GM18909 (cell line): Measurements from ENCODE around the gene ZNF213.

ENCODE experiments used
- ATAC-seq: cut with Tn5 transposase; IDR thresholded peaks from one replicate; pipeline ENCODE4 v1.9.1; 2021; ENCODE audit warnings: mild to moderate bottlenecking; ENCODE audit not compliant: unreplicated experiment, poor library complexity

ZNF213 gene

DNA sequence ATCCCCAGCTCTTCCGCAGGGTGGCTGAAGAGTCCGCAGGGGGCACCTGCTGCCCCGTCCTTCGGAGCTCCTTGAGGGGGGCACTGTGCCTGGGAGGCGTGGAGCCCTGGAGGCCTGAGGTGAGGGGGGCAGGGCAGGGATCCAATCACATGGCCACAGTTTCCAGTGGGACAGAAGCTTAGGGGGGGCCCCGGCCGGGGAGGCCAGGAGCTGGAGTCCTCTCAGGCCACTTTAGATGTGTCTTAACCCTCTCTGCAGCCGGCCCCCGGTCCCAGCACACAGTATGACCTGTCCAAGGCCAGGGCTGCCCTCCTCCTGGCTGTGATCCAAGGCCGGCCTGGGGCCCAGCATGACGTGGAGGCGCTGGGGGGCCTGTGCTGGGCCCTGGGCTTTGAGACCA lies 10.8 kb downstream of the ZNF213 start:
- ATAC-seq = no peak

DNA sequence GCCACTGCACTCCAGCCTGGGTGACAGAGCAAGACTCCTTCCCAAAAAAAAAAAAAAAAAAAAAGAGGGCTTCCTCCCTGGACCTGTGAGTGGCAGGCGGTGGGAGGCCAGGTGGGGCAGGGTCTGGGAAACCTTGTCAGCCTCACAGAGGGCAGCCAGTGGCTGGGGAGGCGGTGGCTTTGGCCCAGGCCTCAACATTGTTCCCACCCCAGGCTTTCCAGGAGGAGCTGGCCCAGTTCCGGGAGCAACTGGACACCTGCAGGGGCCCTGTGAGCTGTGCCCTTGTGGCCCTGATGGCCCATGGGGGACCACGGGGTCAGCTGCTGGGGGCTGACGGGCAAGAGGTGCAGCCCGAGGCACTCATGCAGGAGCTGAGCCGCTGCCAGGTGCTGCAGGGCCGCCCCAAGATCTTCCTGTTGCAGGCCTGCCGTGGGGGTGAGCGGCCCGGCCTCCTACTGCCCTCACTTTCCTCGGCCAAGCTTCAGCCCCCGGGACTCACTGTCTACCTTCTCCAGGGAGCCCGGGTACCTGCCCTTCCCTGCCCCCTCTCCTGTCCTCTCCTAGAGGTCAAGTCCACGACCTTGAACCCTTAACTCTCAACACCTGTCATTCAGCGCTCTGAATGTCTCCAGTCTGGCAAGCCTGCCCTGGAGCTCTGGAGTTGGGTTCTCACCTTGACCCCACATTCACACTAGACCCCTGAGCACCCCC lies 12.4 kb downstream of the ZNF213 start:
- no peak for ATAC-seq

DNA sequence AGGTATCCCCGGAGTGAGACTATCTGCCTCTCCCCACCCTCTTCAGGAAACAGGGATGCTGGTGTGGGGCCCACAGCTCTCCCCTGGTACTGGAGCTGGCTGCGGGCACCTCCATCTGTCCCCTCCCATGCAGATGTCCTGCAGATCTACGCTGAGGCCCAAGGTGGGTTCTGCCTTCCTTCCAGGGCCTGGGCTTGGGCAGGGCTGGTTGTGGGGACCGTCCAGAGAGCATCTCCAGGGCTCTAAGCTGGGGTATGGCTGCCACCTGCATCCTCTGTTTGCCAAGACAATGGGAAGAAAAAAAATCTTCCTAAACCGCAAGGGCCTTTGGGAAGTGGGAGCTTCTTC lies 12.9 kb downstream of the ZNF213 start:
- no peak for ATAC-seq

DNA sequence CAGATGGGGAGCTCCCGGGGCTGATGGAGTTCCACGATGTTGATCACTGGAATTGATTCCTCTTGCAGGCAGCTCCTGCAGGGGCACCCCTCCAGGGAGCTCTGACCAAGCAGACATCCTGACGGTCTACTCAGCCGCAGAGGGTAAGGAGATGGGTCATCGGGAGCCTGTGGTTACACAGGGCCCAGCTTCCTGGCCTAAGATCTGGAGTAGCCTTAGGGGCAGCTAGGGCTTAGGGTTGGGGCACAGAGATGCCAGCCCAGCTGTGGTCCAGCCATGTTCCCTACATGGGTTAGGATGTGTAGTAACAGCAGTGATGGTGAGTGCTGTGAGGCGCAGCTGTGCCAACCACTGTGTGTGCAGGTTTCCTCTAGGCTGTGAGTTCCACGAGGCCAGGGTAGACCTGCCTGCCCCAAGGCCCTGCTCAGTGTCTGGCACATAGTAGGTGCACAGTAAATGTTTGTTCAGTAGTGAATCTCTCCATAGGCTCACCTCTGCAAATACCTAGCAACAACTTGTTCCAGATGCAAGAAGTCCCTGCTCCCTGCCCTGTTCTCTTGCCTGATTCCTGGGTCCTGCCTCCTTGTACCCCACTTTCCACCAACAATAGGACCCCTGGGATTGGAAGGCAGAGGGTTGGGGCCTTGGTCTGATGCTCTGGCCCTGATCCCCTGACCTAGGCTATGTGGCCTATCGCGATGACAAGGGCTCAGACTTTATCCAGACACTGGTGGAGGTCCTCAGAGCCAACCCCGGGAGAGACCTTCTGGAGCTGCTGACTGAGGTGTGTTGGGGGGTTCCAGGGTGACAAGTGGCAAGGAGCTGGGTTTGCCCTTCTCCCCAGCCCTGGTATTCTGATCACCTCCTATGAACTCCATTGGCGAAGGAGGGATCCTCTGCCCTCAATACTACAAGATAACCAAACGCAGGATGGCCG lies 13.7 kb downstream of the ZNF213 start:
- ATAC-seq = no peak

DNA sequence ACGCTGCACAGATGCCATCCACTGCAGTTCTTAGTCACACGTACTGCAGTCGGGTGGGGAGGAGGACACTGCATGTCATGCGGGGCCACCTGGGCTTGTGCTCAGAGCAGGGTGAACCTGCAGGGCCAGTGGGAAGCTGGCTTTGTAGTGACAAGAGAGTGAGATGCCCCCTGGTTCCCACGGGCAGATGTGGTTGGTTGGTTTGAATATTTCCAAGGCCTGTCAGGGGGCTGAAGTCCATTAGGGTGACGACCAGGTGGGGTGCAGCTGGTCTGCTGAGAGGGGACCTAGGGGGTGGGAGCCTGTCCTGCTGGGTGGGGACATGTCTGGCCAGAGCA lies 14.3 kb downstream of the ZNF213 start:
- ATAC-seq = no peak

DNA sequence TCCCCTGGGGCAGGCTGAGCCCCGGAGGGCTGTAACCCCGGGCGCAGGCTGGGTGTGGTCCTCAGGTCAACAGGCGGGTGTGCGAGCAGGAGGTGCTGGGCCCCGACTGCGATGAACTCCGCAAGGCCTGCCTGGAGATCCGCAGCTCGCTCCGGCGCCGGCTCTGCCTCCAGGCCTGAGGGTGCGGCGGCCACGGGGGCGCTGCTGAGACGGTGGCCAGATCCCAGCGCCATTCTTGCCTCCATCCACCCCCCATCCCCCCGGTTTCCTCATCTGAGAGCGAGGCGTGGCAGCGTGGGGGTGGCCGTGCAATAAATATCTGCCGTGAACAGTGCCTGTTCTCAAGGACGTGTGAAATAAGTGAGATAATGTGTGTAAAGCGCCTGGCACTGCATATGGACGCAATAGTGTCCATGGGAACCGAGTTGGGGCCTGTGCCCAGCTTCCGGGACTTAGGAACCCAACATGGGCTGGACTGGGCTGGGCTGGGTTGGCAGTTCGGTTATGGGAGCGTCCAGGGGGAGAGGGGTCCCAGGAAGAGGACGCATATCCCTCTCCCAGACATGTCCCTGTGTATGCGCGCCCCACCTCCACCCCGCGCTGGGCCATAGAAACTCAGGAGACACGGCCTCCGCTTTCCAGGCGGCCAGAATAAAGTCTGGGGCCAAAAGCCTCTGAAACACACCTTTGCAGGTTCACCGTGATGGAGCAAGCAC lies 15.0 kb downstream of the ZNF213 start:
- ATAC-seq = peak; percentile 25

DNA sequence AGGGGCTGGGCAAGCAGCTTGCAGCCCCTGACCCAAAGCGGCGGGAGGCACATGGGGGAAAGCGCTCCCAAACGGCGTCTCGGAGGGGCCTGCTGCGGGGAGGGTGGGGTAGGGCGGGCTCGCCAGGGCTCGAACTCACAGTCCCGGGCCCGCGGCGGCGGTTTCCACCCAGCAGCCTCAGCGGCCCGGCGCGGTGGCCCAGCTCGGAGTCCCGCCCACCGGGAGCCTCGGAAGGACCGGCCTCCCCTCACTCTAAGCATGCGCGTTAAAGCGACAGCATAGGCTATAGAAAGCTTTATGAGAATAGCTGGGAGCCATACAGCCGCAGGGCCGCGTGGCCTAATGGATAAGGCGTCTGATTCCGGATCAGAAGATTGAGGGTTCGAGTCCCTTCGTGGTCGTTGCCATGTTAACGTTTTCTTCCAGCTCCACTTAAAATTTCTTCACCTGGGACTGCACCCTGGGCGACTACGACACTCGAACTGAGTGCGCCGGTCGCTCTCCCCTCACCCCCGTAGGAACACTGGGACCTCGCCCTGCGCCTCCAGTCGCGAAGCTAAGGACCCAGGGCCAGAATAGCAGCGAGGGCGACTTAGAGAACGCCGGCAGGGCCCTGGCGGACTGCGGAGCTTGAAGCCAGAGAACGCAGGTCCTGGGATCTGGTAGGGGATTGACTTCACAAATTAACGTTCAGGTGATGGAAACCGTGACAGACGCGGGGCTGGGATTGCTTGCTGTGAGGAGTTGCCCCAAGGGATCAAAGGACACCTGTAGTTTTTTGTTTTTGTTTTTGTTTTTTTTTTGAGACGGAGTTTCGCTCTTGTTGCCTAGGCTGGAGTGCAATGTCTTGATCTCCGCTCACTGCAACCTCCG lies 15.8 kb downstream of the ZNF213 start:
- peak; percentile 75 for ATAC-seq

DNA sequence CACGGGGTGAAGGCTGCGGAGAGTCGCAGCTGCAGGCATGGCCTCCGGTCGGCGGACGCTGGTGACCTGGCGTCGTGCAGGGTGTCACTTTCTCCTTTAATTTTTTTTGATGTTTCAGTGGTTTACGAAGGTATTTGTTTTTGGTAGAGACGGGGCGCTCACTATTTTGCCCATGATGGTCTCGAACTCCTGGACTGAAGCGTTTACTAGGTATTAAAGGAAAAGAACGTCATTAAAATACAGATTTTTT lies 17.1 kb downstream of the ZNF213 start:
- ATAC-seq = no peak

DNA sequence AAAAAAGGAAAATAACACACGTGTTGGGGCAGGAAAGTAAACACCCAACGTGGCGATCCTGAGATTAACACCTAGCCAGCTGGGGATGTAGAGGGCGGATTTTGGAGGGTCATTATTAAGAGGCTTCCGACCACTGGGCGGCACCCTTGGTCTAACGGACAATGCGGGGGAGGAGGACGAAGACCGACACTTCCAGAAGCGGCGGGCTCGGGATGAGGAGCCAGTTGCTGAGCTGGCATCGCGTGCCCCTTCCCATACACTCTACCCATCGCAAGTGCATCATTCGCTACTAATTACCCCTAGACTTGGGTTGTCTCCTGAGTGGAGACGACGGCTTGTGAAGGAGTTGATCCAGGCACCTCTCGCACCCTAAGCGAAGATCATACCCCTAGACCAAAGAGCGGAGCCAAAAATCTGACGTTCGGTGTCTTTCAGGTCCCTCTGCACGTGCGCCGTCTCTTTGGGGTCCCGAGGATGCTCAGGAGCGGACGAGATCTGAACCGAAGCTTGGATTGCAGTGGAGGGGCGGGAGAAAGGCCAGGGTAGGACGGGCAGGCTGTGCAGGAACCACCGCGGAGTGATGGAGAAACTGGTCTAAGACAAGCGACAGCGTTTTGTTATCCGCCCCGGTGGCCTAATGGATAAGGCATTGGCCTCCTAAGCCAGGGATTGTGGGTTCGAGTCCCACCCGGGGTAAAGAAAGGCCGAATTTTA lies 17.6 kb downstream of the ZNF213 start:
- ATAC-seq = no peak

DNA sequence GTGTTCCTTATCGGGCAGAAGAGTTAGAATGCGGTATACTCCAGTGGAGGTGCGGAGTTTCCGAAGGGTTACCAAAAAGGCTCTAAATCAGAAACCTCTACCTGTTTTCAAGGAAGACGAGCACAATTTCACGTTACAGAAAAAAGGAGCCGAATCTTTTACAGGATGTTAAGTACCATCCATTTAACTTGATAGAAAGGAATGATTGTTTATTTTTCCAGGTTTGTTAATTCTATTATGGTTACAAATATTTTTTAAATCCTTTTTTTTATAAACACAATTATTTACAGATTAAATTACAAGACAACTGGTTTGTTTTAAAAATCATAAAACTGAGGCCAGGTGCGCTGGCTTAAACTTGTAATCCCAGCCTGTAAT lies 18.2 kb downstream of the ZNF213 start:
- ATAC-seq = no peak

DNA sequence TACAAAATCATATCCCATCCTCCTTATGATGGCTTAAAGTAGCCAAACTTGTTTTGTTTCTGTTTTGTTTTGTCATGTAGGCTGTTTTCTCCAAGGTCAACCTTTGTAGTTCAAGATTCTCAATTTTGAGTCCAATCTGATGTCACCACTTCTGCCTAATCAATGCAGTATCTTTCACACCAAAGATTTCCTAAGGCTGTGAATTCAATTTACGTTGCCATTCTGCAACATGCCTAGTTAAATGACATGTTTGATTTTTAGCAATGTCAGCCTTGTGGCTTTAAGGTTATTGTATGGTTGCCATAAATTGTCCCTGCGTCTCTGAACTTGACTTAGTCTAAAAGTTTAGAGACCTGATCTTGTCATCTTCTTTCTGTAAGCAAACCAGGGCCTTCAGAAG lies 20.4 kb downstream of the ZNF213 start:
- ATAC-seq = no peak

DNA sequence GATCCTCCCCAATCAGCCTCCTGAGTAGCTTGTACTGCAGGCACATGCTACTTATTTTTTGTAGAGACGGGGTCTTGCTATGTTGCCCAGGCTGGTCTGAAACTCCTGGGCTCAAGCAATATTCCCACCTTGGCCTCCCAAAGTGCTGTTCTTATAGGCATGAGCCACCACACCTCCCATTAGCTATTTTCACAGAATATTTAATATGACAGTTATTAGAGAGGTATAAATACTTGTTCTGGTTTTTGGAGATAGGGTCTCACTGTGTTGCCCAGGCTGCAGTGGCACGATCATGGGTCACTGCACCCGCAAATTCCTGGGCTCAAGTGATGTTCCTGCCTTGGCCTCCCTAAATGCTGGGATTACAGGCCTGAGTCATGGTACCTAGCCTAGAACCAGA lies 21.1 kb downstream of the ZNF213 start:
- ATAC-seq = no peak

DNA sequence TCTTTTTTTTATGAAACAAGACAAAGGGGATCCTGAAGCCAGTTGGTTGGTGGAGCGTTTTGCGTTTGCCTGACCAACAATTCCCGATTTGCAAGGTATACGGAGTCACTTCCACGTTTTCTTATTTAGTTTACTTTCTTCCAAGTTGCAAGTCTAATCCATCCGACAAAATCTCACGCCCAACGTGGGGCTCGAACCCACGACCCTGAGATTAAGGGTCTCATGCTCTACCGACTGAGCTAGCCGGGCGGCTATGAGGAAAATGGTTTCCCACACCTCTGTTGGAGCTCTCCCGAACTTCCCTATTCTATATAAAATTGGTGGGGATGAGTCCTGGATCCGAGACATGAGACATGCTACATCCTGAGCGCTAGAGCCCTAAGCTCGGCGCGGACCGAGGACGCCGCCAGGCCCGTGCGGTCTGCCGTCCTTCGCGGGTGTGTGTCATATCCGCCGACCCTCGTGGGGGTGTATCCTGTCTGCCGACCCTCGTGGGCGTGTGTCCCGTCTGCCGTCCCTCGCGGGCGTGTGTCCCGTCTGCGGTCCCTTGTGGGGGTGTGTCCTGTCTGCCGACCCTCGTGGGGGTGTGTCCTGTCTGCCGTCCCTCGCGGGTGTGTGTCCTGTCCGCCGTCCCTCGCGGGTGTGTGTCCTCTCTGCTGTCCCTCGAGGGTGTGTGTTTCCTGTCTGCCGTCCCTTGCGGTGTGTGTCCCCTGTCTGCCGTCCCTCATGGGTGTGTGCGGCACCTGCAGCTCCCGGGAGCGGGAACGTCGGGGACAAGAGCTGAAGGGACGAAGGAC lies 22.6 kb downstream of the ZNF213 start:
- no peak for ATAC-seq

DNA sequence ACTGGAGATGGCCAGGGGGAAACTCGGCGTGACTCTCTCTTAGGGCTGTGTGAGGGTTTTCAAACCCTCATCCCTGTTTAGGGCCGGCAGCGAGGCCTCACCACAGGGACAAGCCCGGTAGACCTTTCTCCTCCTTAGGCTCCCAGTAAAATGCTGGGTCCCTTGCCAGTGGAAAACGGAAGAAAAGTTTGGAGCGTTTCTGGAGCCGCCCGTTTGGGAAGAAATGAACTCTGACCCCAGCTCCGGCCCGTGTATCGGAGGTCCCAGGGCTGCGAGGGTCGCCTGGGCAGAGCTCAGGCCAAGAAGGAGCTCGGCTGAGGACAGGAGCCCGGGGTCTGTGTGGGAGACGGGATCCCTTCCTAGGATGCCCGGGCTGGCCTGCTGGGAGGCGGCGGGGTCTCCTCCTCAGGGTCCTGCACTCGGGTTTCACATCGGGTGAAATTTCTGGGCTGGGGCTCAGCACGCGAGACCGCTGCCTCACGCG lies 23.2 kb downstream of the ZNF213 start:
- peak; percentile 2 for ATAC-seq

DNA sequence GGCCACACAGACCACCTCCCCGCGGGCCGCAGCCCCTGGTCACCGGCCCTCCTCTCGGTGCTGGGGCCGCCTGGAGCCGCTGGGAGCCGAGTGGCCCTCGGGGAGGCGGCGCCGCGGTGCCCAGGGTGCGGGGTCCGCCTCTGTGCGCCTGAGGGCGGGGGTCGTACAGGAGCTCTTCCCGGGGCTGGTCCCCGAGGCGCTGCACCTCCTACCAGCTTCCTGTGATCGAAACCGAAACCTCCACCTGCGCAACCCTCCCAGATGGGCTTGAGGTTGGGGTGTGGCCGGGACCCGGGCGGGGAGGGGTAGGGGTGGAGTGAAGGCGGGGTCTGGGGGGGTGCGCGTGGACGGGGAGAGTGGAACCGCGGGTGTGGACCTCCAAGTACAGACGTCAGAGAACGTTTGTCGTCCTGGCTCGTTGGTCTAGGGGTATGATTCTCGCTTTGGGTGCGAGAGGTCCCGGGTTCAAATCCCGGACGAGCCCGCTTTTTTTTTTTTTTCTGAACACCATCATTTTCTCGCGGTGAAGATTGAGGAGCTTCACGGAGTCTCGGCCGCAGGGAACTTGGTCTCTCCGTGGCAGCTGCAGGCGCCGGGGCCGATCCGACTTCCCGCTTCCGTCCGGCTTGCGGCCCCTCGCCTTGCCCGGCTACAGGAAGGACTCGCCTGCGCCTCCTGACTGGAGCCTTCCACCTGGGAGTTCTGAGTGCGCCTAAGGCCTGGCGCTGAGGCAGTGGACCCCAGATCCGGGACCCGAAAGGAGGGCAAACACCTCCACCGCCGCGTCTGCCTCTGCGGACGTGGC lies 23.9 kb downstream of the ZNF213 start:
- peak; percentile 39 for ATAC-seq

DNA sequence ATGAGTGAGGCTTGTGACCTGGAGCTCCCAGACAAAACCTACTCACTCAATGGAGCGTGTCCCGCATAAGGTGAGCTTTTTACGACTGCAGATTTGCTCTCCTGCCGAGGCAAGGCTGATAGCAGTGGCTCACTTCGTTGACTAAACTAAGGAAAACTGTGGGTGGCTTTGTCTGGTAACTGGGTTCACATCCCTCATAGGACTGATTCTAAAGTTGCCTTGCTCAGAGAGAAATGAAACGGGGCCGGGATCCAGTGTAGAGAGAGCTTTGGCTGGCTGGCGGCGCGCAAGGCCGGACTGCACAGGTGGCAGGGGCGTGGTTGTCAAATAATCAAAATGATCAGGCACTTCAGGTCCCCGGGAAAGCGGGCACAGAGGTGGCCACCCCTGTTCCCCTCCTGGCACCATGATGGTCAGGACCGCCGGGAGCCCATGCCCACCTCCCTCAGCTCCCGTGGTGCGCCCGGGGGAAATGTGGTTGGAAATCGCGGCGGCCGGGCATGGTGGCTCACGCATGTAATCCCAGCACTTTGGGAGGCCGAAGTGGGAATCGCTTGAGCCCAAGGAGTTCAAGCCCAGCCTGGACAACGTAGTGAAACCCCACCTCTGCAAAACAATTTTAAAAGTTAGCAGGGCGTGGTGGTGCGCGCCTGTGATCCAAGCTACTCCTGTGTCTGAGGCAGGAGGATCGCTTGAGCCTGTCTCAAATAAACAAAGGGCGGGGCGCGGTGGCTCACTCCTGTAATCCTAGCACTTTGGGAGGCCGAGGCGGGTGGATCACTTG lies 26.6 kb downstream of the ZNF213 start:
- ATAC-seq = no peak

DNA sequence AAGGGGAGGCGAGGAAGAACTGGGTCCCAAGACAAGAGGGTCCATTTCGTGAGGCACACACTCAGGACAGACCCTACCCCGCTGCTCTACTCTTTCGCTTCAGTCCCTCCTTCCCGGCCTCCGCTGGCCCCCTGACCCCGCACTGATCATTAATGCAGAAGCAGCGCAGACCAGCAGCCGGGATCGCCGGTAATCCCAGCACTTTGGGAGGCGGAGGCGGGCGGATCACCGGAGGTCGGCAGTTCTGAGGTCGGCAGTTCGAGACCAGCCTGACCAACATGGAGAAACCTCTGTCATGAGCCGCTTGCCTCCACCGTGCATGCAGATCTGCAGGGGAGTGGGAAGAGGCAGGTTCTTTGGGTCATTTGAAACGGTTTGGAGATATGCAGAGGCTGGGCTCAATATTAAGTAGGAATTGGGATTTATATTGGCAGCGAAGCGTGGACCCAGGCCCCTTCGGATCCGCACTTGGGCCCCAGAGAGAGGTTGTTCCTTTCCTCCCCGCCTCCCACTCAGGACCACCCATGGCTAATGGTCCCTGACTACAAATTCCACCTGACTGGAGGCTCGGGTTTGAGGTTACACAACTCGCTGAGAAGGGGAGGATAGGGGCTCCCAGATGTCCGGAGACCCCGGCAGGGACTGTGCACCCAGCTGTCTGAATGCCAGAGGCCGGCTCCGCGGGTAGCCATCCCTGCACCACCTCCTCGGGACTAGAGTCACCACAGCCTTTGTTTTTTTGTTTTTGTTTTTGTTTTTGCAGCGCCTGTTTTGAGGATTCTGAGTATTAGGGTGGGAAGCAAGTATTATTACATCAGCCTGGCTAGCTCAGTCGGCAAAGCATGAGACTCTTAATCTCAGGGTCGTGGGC lies 29.5 kb downstream of the ZNF213 start:
- ATAC-seq = no peak
